Activated CD4-positive, CD25-positive, alpha-beta regulatory T cell treated with anti-CD3 and anti-CD28 coated beads, Interleukin-2, amount 50 U/mL, for 24 hours (primary cell): ENCODE data around the gene DCAF11.
"Not testable (repeated sequence)": the region's sequence is repeated elsewhere in the genome, so short reads cannot be mapped to it uniquely, and the experiment has no call there.

ENCODE experiments used
- ATAC-seq, 2 donors: fragments of 150-1000 bp; cut with Tn5 transposase; one replicate each; pipeline ENCODE4 v1.10.0; 2021; ENCODE audit warnings: mild to moderate bottlenecking in 1 of 2, moderate library complexity in 1 of 2

Gene DCAF11

GRCh38 chr14:24098229-24098926 is 16.2 kb upstream of the DCAF11 start:
- no peak for ATAC-seq

- ATAC-seq: no peak
These were observed 15.4 kb upstream of the DCAF11 start for GRCh38 chr14:24098927-24099813.

- no peak for ATAC-seq
These were observed 14.2 kb upstream of the DCAF11 start for GRCh38 chr14:24100197-24100981.

GRCh38 chr14:24100982-24101494 is 13.5 kb upstream of the DCAF11 start:
- no peak for ATAC-seq

GRCh38 chr14:24102357-24103048 is 12.1 kb upstream of the DCAF11 start:
- ATAC-seq: no peak

GRCh38 chr14:24103451-24103850 is 11.1 kb upstream of the DCAF11 start:
- ATAC-seq: no peak

GRCh38 chr14:24105609-24106239 is 8.9 kb upstream of the DCAF11 start:
- not testable (repeated sequence) for ATAC-seq

- ATAC-seq: no peak
These were observed 7.8 kb upstream of the DCAF11 start for GRCh38 chr14:24106672-24107271.

- ATAC-seq: peak in 1 of 2 donors; percentile 15
These were observed 6.2 kb upstream of the DCAF11 start for GRCh38 chr14:24108336-24108874.

- ATAC-seq: no peak
These were observed 4.5 kb upstream of the DCAF11 start for GRCh38 chr14:24110060-24110459.

- ATAC-seq: no peak
These were observed 4.1 kb upstream of the DCAF11 start for GRCh38 chr14:24110523-24110922.

- no peak for ATAC-seq
These were observed 1.2 kb upstream of the DCAF11 start for GRCh38 chr14:24113379-24113800.

GRCh38 chr14:24113801-24114531 is 611 bp upstream of the DCAF11 start:
- ATAC-seq: peak; percentile 22

GRCh38 chr14:24115422-24116127 is 998 bp downstream of the DCAF11 start:
- no peak for ATAC-seq

GRCh38 chr14:24116128-24116814 is 1.7 kb downstream of the DCAF11 start:
- no peak for ATAC-seq

GRCh38 chr14:24117179-24117578 is 2.6 kb downstream of the DCAF11 start:
- ATAC-seq: no peak

GRCh38 chr14:24119691-24120090 is 5.1 kb downstream of the DCAF11 start:
- ATAC-seq: no peak

- ATAC-seq: no peak
These were observed 6.6 kb downstream of the DCAF11 start for GRCh38 chr14:24121210-24121609.

- ATAC-seq: no peak
These were observed 7.8 kb downstream of the DCAF11 start for GRCh38 chr14:24122416-24122815.
